H1 (cell line): ENCODE measurements around the gene CACNA1C. TPM values are rescaled to one million over a fixed set of nuclear protein-coding genes. Genes with fewer than 3 reads are reported as not detected.

ENCODE experiments used
- CTCF ChIA-PET: fragments of 300-600 bp; sonication (Branson Sonifier 250); formaldehyde crosslinking; loops from one replicate; lab custom pipeline; 2021; ENCODE audit not compliant: partially characterized antibody; lab: Charles Lee
- POLR2A ChIA-PET: fragments of 300-600 bp; sonication (Branson Sonifier 250); formaldehyde crosslinking; loops from one replicate; lab custom pipeline; 2021; ENCODE audit warnings: inconsistent platforms; ENCODE audit not compliant: partially characterized antibody; lab: Charles Lee
- DNase-seq, 2 experiments: peaks; one replicate each; pipeline versions ENCODE4 v3.0.0 to v3.0.0-alpha.2; 2010 to 2022; ENCODE audit warnings: low spot score in 2 of 2, low read depth in 1 of 2, mixed read lengths in 1 of 2
- FAIRE-seq: peaks from 2 replicates; lab custom pipeline; 2011; peaks lifted over from hg19 to GRCh38; lab: Jason Lieb, UNC
- H2AFZ ChIP-seq: 2 replicates; pipeline ENCODE4 v1.8.1; 2012; ENCODE audit warnings: low read length, inconsistent platforms
- H2AK5ac ChIP-seq: 2 replicates; pipeline ENCODE4 v1.6.1; 2013; ENCODE audit warnings: low read depth, low read length
- H2BK120ac ChIP-seq: replicated peaks from 2 replicates; pipeline ENCODE3; 2013; ENCODE audit warnings: low read depth, low read length, inconsistent platforms
- H2BK12ac ChIP-seq: 2 replicates; pipeline ENCODE4 v1.6.1; 2013; ENCODE audit warnings: low read depth, low read length
- H2BK15ac ChIP-seq: 2 replicates; pipeline ENCODE4 v1.6.1; 2013; ENCODE audit warnings: low read length
- H2BK20ac ChIP-seq: 2 replicates; pipeline ENCODE4 v1.6.1; 2013; ENCODE audit warnings: low read length
- H2BK5ac ChIP-seq: 2 replicates; pipeline ENCODE4 v1.6.1; 2013; ENCODE audit warnings: low read depth, low read length
- H3K14ac ChIP-seq: 2 replicates; pipeline ENCODE4 v1.6.1; 2013; ENCODE audit warnings: inconsistent platforms; ENCODE audit not compliant: insufficient read length
- H3K18ac ChIP-seq: 2 replicates; pipeline ENCODE4 v1.6.1; 2013; ENCODE audit warnings: low read length; ENCODE audit errors: extremely low read depth
- H3K23ac ChIP-seq: 2 replicates; pipeline ENCODE4 v1.6.1; 2013; ENCODE audit warnings: inconsistent platforms; ENCODE audit not compliant: insufficient read length
- H3K23me2 ChIP-seq: 2 replicates; pipeline ENCODE4 v1.6.1; 2013; ENCODE audit warnings: low read depth, low read length
- H3K27ac ChIP-seq: 2 replicates; pipeline ENCODE4 v1.6.1; 2011; ENCODE audit warnings: low read depth, low read length, inconsistent platforms
- H3K27me3 ChIP-seq, 4 experiments: replicated peaks in 1 of 4; 1 replicate in 1 of 4; 2 replicates in 3 of 4; pipeline versions ENCODE4 v1.6.1 to v1.8.1; 2011 to 2013; ENCODE audit warnings: low read length in 3 of 4, mild to moderate bottlenecking in 3 of 4, inconsistent platforms in 2 of 4, mixed read lengths in 2 of 4, moderate library complexity in 1 of 4; ENCODE audit not compliant: control insufficient read depth in 3 of 4, insufficient read depth in 3 of 4; ENCODE audit errors: extremely low read depth in 1 of 4
- H3K36me3 ChIP-seq, 4 experiments: 2 replicates each; pipeline versions ENCODE4 v1.6.1 to v1.8.1; 2011 to 2013; ENCODE audit warnings: mild to moderate bottlenecking in 4 of 4, low read length in 3 of 4, moderate library complexity in 2 of 4, control low read depth in 1 of 4, inconsistent platforms in 1 of 4; ENCODE audit not compliant: insufficient read depth in 4 of 4, control insufficient read depth in 2 of 4
- H3K4ac ChIP-seq: replicated peaks from 2 replicates; pipeline ENCODE3; 2013; ENCODE audit warnings: low read length, low read depth, mixed read lengths, inconsistent platforms; ENCODE audit not compliant: insufficient read length
- H3K4me1 ChIP-seq, 4 experiments: replicated peaks in 1 of 4; 1 replicate in 1 of 4; 2 replicates in 3 of 4; pipeline versions ENCODE4 v1.6.1 to v1.8.1; 2011 to 2013; ENCODE audit warnings: low read length in 3 of 4, inconsistent platforms in 2 of 4, mixed read lengths in 1 of 4; ENCODE audit not compliant: insufficient read depth in 4 of 4, control insufficient read depth in 3 of 4
- H3K4me2 ChIP-seq, 2 experiments: 2 replicates each; pipeline versions ENCODE4 v1.6.1 to v1.8.1; 2011 to 2013; ENCODE audit warnings: low read depth in 2 of 2, low read length in 2 of 2, control low read depth in 1 of 2, inconsistent platforms in 1 of 2, mild to moderate bottlenecking in 1 of 2; ENCODE audit not compliant: insufficient read depth in 1 of 2
- H3K4me3 ChIP-seq, 4 experiments: fragments of 200-600, 300-600 bp in 1 of 4; sonication (generic), shearing (Covaris generic), sonication (Bioruptor Twin) in 1 of 4; 2 replicates each; pipeline versions ENCODE4 v1.5.1 to v1.8.1; 2011 to 2016; ENCODE audit warnings: low read length in 4 of 4, low read depth in 3 of 4, control low read depth in 2 of 4, inconsistent platforms in 2 of 4, mild to moderate bottlenecking in 2 of 4, mixed read lengths in 1 of 4, moderate library complexity in 1 of 4; ENCODE audit not compliant: insufficient read depth in 2 of 4; ENCODE audit errors: extremely low read depth in 1 of 4
- H3K56ac ChIP-seq: replicated peaks from 2 replicates; pipeline ENCODE3; 2013; ENCODE audit warnings: low read depth, mild to moderate bottlenecking, mixed read lengths, low read length, inconsistent platforms; ENCODE audit not compliant: insufficient read length
- H3K79me1 ChIP-seq: 2 replicates; pipeline ENCODE4 v1.6.1; 2013; ENCODE audit warnings: low read depth, low read length, control low read depth
- H3K79me2 ChIP-seq, 2 experiments: 2 replicates each; pipeline versions ENCODE4 v1.6.1 to v1.8.1; 2012 to 2013; ENCODE audit warnings: low read length in 2 of 2, mild to moderate bottlenecking in 2 of 2, inconsistent platforms in 1 of 2; ENCODE audit not compliant: insufficient read depth in 2 of 2, control insufficient read depth in 1 of 2
- H3K9ac ChIP-seq, 4 experiments: replicated peaks in 1 of 4; 1 replicate in 1 of 4; 2 replicates in 3 of 4; pipeline versions ENCODE4 v1.6.1 to v1.8.1; 2011 to 2013; ENCODE audit warnings: low read depth in 3 of 4, low read length in 3 of 4, control low read depth in 2 of 4, mild to moderate bottlenecking in 2 of 4, moderate library complexity in 2 of 4, inconsistent platforms in 1 of 4; ENCODE audit errors: extremely low read depth in 1 of 4
- H3K9me3 ChIP-seq, 2 experiments: 2 replicates each; pipeline versions ENCODE4 v1.6.1 to v1.8.1; 2012 to 2013; ENCODE audit warnings: mild to moderate bottlenecking in 2 of 2, moderate library complexity in 2 of 2, control low read depth in 1 of 2, inconsistent platforms in 1 of 2, low read depth in 1 of 2, low read length in 1 of 2, mixed read lengths in 1 of 2; ENCODE audit not compliant: insufficient read depth in 2 of 2
- H4K20me1 ChIP-seq, 2 experiments: replicated peaks in 1 of 2; 2 replicates each; pipeline versions ENCODE3 to v1.8.1; 2011 to 2013; ENCODE audit warnings: inconsistent platforms in 2 of 2, low read length in 2 of 2, mild to moderate bottlenecking in 1 of 2; ENCODE audit not compliant: insufficient read depth in 2 of 2, control insufficient read depth in 1 of 2
- H4K5ac ChIP-seq: 2 replicates; pipeline ENCODE4 v1.6.1; 2013; ENCODE audit warnings: low read length, low read depth, mixed read lengths, inconsistent platforms; ENCODE audit not compliant: insufficient read length
- H4K8ac ChIP-seq: 2 replicates; pipeline ENCODE4 v1.8.0; 2013; ENCODE audit warnings: mild to moderate bottlenecking, moderate library complexity, low read length, inconsistent platforms; ENCODE audit not compliant: insufficient read depth; ENCODE audit errors: extremely low read depth
- H4K91ac ChIP-seq: replicated peaks from 2 replicates; pipeline ENCODE3; 2013; ENCODE audit warnings: low read length, mixed read lengths, inconsistent platforms; ENCODE audit not compliant: insufficient read length
- RAD21 ChIP-seq, 2 experiments: IDR thresholded peaks in 1 of 2; conservative IDR thresholded peaks in 1 of 2; 2 replicates each; pipeline ENCODE4 v1.6.1; 2011; ENCODE audit warnings: low read depth in 2 of 2, low read length in 2 of 2, improper control_type of control experiment in 1 of 2, inconsistent platforms in 1 of 2, mild to moderate bottlenecking in 1 of 2, moderate library complexity in 1 of 2
- WGBS, 2 experiments: shearing (Covaris generic) in 1 of 2; methylation state at CpG; one replicate each; pipeline versions ENCODE4 v1.1.6 to v1.1.7; 2013 to 2015; ENCODE audit warnings: low lambda C conversion rate in 2 of 2, mixed read lengths in 2 of 2, inconsistent platforms in 1 of 2, low coverage in 1 of 2, missing lambda C conversion rate in 1 of 2; ENCODE audit not compliant: insufficient replicate concordance in 2 of 2, insufficient coverage in 1 of 2, insufficient read length in 1 of 2; ENCODE audit errors: extremely low coverage in 1 of 2, missing lambda C conversion rate in 1 of 2; 5-methylcytosine and 5-hydroxymethylcytosine counted together
- polyA plus RNA-seq, 7 experiments: library from polyadenylated mRNA; depleted of rRNA in 3 of 7; stranded (reverse) in 5 of 7; unstranded in 2 of 7; fragments of >200 nt in 5 of 7; fragments of 200-250 nt in 2 of 7; gene quantifications; 1 replicate in 5 of 7; 2 replicates in 1 of 7; 4 replicates in 1 of 7; pipeline versions ENCODE4 v1.2.1 to v1.2.3, GENCODE V29; 2011 to 2013; ENCODE audit warnings: missing spikeins in 2 of 7, mixed read lengths in 2 of 7
- total RNA-seq: library from RNA; stranded (reverse); fragmentation: NEBNext Ultra II Directional; extraction: Animal tissue kit (Norgen Biotek cat#: 25700); gene quantifications from 2 replicates; pipeline ENCODE4 v1.2.1, GENCODE V29; 2021
- TF ChIP-seq, protein P1 (sequence below), 3 experiments: IDR thresholded peaks; 1 replicate in 2 of 3; 2 replicates in 1 of 3; pipeline versions ENCODE4 v1.5.1 to v1.6.1; 2011; ENCODE audit warnings: low read length in 3 of 3, mild to moderate bottlenecking in 3 of 3, inconsistent platforms in 2 of 3, low read depth in 1 of 3, moderate library complexity in 1 of 3; ENCODE audit not compliant: insufficient read depth in 1 of 3; ENCODE audit errors: control extremely low read depth in 1 of 3
- TF ChIP-seq, protein P2 (sequence below): IDR thresholded peaks from 2 replicates; pipeline ENCODE4 v1.6.1; 2012; ENCODE audit warnings: inconsistent platforms

CACNA1C gene
- total and polyA plus RNA-seq, 2 of the 8 experiments (the other 6 are each of a cell fraction or from before 2014, with no cell fraction given), result 1.3 TPM

DNA sequence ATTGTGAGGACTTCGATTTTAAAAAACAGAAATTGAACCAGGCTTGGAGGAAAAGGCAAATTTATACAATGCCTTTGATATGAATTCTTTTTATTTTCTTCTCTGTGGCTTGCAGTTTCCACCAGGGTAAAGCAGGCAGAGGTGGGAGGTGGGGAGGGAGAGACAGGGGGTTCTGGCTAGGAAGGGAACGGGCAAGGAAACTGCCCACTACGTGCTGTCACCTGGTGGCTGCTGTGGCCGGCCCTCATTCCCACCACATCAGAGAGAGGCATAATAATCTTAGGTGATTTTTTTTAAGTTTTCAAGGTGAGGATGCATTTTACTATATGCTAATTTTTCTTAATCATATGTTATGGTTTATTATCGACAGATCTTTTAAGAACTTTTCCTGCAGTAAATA lies 145.8 kb downstream of the CACNA1C start:
- no peaks in the 10 kb centered on the region for H3K79me1 ChIP-seq
- H3K27ac ChIP-seq, result no peak overlapping the region; the same call in 1 of the 2 replicates
- no peak overlapping the region for H3K23ac ChIP-seq
- H3K9me3 ChIP-seq, result no peaks in the 10 kb centered on the region
- H4K5ac ChIP-seq, result no peak overlapping the region
- no peak overlapping the region for H2AK5ac ChIP-seq
- WGBS, 2 experiments, result 28% methylated on average over 5 of the region's 5 CpGs; no CpG with 5 or more reads in 1 of the 2 experiments
- no peak overlapping the region for H2BK120ac ChIP-seq
- H3K4me1 ChIP-seq, result peaks cover 7 to 24% (median 13%) of the 10 kb centered on the region in 4 experiments; a peak in 6 of 7 replicates
- H3K4ac ChIP-seq, result no peak overlapping the region
- H4K20me1 ChIP-seq, result no peaks in the 10 kb centered on the region
- H4K91ac ChIP-seq, result peak overlapping the region; percentile 12
- CTCF ChIA-PET, result interaction anchor here (1.0 to 3.4 kb wide), 6 partner anchors 45 to 170 kb away, joined by 3 to 15 read pairs (median 4); no protein-coding TSS in a partner anchor
- peak in 1 of 2 experiments; percentile 19; a peak in 2 of 4 replicates for TF ChIP-seq RAD21 (IDR thresholded peaks at IDR 0.05 in 1 of 2, conservative IDR thresholded peaks at IDR 0.05 in 1 of 2; ENCODE audit: low read depth in 2 of 2, low read length in 2 of 2)
- TF ChIP-seq, protein P1, sequence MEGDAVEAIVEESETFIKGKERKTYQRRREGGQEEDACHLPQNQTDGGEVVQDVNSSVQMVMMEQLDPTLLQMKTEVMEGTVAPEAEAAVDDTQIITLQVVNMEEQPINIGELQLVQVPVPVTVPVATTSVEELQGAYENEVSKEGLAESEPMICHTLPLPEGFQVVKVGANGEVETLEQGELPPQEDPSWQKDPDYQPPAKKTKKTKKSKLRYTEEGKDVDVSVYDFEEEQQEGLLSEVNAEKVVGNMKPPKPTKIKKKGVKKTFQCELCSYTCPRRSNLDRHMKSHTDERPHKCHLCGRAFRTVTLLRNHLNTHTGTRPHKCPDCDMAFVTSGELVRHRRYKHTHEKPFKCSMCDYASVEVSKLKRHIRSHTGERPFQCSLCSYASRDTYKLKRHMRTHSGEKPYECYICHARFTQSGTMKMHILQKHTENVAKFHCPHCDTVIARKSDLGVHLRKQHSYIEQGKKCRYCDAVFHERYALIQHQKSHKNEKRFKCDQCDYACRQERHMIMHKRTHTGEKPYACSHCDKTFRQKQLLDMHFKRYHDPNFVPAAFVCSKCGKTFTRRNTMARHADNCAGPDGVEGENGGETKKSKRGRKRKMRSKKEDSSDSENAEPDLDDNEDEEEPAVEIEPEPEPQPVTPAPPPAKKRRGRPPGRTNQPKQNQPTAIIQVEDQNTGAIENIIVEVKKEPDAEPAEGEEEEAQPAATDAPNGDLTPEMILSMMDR (IDR thresholded peaks at IDR 0.05; ENCODE audit: control extremely low read depth in 1 of 3, insufficient read depth in 1 of 3, low read depth in 1 of 3, low read length in 3 of 3), result peak in 2 of 3 experiments; percentile 8 to 15; a peak in 2 of 4 replicates
- TF ChIP-seq, protein P2, sequence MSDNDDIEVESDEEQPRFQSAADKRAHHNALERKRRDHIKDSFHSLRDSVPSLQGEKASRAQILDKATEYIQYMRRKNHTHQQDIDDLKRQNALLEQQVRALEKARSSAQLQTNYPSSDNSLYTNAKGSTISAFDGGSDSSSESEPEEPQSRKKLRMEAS, result no peak
- TF ChIP-seq, all 59 proteins: peak for 2
- Histone ChIP-seq H3K18ac (no peak overlapping the region), H3K4me3 (peak overlapping the region in 3 of 4 experiments; percentile 3 to 50 (median 7); a peak in 4 of 8 replicates), H3K27me3 (no peaks in the 10 kb centered on the region), H4K8ac (no peak overlapping the region), H3K4me2 (peak overlapping the region; percentile 51 to 65), H3K36me3 (no peaks in the 10 kb centered on the region), H2AFZ (no peak overlapping the region), H3K56ac (no peak overlapping the region), H3K23me2 (no peaks in the 10 kb centered on the region), H3K14ac (no peak overlapping the region), H2BK5ac (peak overlapping the region; percentile 95; the same call in 1 of the 2 replicates), H3K9ac (no peak overlapping the region; a peak in 2 of 7 replicates), H3K79me2 (no peaks in the 10 kb centered on the region), H2BK15ac (no peak overlapping the region), H2BK12ac (no peak overlapping the region; the same call in 1 of the 2 replicates), H2BK20ac (no peak overlapping the region)
- FAIRE-seq, result no peak
- POLR2A ChIA-PET, result interaction anchor here (1.0 to 1.4 kb wide), 7 partner anchors 9 to 84 kb away, joined by 3 to 5 read pairs (median 4); no protein-coding TSS in a partner anchor
- DNase-seq, result no peak
